ENCODE results near the gene NCEH1. TPM values are rescaled to one million over a fixed set of nuclear protein-coding genes. Genes with fewer than 3 reads are reported as not detected.

The NCEH1 gene
- total and polyA plus RNA-seq, 4 donors = 6.3 to 52.1 (median 10.6) TPM

DNA sequence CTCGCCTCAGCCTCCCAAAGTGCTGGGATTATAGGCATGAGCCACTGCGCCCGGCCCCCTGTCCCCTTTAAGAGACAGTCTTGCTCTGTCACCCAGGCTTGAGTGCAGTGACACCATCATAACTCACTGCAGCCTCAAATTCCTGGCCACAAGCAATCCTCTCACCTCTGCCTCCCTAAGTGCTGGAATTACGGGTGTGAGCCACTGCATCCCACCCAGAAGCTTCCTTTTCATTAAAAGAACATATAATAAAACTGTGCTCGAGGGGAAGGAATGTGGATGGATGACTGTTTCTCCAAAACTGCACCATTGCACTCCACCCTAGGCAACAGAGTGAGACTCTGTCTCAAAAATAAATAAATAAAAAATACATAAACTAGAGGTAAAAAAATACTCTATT is 70.1 kb downstream of the NCEH1 start:
- DNase-seq = no peak
- Histone ChIP-seq H3K9me3 (ENCODE audit: control insufficient read depth in 4 of 4, insufficient read depth in 3 of 4, low read length in 3 of 4) (no peaks in the 10 kb centered on the region), H3K4me3 (no peak overlapping the region), H3K36me3 (ENCODE audit: control insufficient read depth in 4 of 4, insufficient read depth in 4 of 4, low read length in 4 of 4) (peaks cover 0 to 8% (median 0%) of the 10 kb centered on the region in 4 donors), H3K27me3 (ENCODE audit: control insufficient read depth in 3 of 3, insufficient read depth in 3 of 3, low read length in 2 of 3) (no peaks in the 10 kb centered on the region), H3K9ac (ENCODE audit: insufficient read depth in 1 of 2, low read length in 2 of 2) (no peak overlapping the region), H3K4me1 (ENCODE audit: control insufficient read depth in 5 of 5, insufficient read depth in 5 of 5, low read length in 5 of 5) (peaks cover 0 to 6% (median 0%) of the 10 kb centered on the region in 5 donors), H3K27ac (ENCODE audit: low read depth in 1 of 2, low read length in 1 of 2) (no peak overlapping the region)
- WGBS, 2 donors = 93 to 98% methylated on average over 5 of the region's 5 CpGs
- TF ChIP-seq CTCF (IDR thresholded peaks at IDR 0.05; ENCODE audit: control extremely low read depth, extremely low read depth) = no peak
- ATAC-seq (ENCODE audit: insufficient read depth, low FRiP score) = no peak

- H3K9me3 ChIP-seq (ENCODE audit: control insufficient read depth in 4 of 4, insufficient read depth in 3 of 4, low read length in 3 of 4) = no peaks in the 10 kb centered on the region
- DNase-seq = no peak
- peak; percentile 54 for ATAC-seq (ENCODE audit: insufficient read depth, low FRiP score)
- peaks cover 0 to 6% (median 2%) of the 10 kb centered on the region in 4 donors for H3K36me3 ChIP-seq (ENCODE audit: control insufficient read depth in 4 of 4, insufficient read depth in 4 of 4, low read length in 4 of 4)
- no peak overlapping the region for H3K4me3 ChIP-seq
- no peak for TF ChIP-seq CTCF (IDR thresholded peaks at IDR 0.05; ENCODE audit: control extremely low read depth, extremely low read depth)
- 57 to 74% methylated on average over 3 of the region's 3 CpGs for WGBS, 2 donors
- H3K4me1 ChIP-seq (ENCODE audit: control insufficient read depth in 5 of 5, insufficient read depth in 5 of 5, low read length in 5 of 5) = peaks cover 0 to 15% (median 0%) of the 10 kb centered on the region in 5 donors
- no peaks in the 10 kb centered on the region for H3K27me3 ChIP-seq (ENCODE audit: control insufficient read depth in 3 of 3, insufficient read depth in 3 of 3, low read length in 2 of 3)
- H3K9ac ChIP-seq (ENCODE audit: insufficient read depth in 1 of 2, low read length in 2 of 2) = no peak overlapping the region
- H3K27ac ChIP-seq (ENCODE audit: low read depth in 1 of 2, low read length in 1 of 2) = no peak overlapping the region
These were observed 75.3 kb downstream of the NCEH1 start for GRCh38 chr3:172635588-172635987.

GRCh38 chr3:172634948-172635347 is 75.9 kb downstream of the NCEH1 start:
- DNase-seq (no peak), ATAC-seq (ENCODE audit: insufficient read depth, low FRiP score) (no peak)
- WGBS, 2 donors = 68 to 90% methylated on average over 3 of the region's 3 CpGs
- no peak for TF ChIP-seq CTCF (IDR thresholded peaks at IDR 0.05; ENCODE audit: control extremely low read depth, extremely low read depth)
- Histone ChIP-seq H3K36me3 (ENCODE audit: control insufficient read depth in 4 of 4, insufficient read depth in 4 of 4, low read length in 4 of 4) (peaks cover 0 to 7% (median 2%) of the 10 kb centered on the region in 4 donors), H3K4me3 (no peak overlapping the region), H3K9ac (ENCODE audit: insufficient read depth in 1 of 2, low read length in 2 of 2) (no peak overlapping the region), H3K27ac (ENCODE audit: low read depth in 1 of 2, low read length in 1 of 2) (peak overlapping the region in 1 of 2 donors; percentile 33), H3K9me3 (ENCODE audit: control insufficient read depth in 4 of 4, insufficient read depth in 3 of 4, low read length in 3 of 4) (no peaks in the 10 kb centered on the region), H3K27me3 (ENCODE audit: control insufficient read depth in 3 of 3, insufficient read depth in 3 of 3, low read length in 2 of 3) (no peaks in the 10 kb centered on the region), H3K4me1 (ENCODE audit: control insufficient read depth in 5 of 5, insufficient read depth in 5 of 5, low read length in 5 of 5) (peaks cover 0 to 17% (median 0%) of the 10 kb centered on the region in 5 donors)

GRCh38 chr3:172630316-172630715 is 80.6 kb downstream of the NCEH1 start:
- Histone ChIP-seq H3K9ac (ENCODE audit: insufficient read depth in 1 of 2, low read length in 2 of 2) (no peak overlapping the region), H3K36me3 (ENCODE audit: control insufficient read depth in 4 of 4, insufficient read depth in 4 of 4, low read length in 4 of 4) (peaks cover 0 to 7% (median 2%) of the 10 kb centered on the region in 4 donors), H3K4me1 (ENCODE audit: control insufficient read depth in 5 of 5, insufficient read depth in 5 of 5, low read length in 5 of 5) (peaks cover 0 to 7% (median 0%) of the 10 kb centered on the region in 5 donors), H3K4me3 (no peak overlapping the region), H3K27ac (ENCODE audit: low read depth in 1 of 2, low read length in 1 of 2) (peak overlapping the region in 1 of 2 donors; percentile 40), H3K9me3 (ENCODE audit: control insufficient read depth in 4 of 4, insufficient read depth in 3 of 4, low read length in 3 of 4) (no peaks in the 10 kb centered on the region), H3K27me3 (ENCODE audit: control insufficient read depth in 3 of 3, insufficient read depth in 3 of 3, low read length in 2 of 3) (no peaks in the 10 kb centered on the region)
- ATAC-seq (ENCODE audit: insufficient read depth, low FRiP score) = no peak
- no peak for TF ChIP-seq CTCF (IDR thresholded peaks at IDR 0.05; ENCODE audit: control extremely low read depth, extremely low read depth)
- 70 to 85% methylated on average over 1 of the region's 1 CpG for WGBS, 2 donors
- no peak for DNase-seq

All from lung (tissue), 12 donors.